IPS DF 6.9 (cell line): ENCODE data around the gene IRF2.

Experiments used
- DNase-seq: peaks from one replicate; pipeline ENCODE4 v3.0.0-alpha.2; 2013; ENCODE audit warnings: low read depth, low spot score
- H3K27ac ChIP-seq: one replicate; pipeline ENCODE4 v1.5.1; 2013; ENCODE audit warnings: low read length, control low read depth
- H3K27me3 ChIP-seq: 2 replicates; pipeline ENCODE4 v1.6.1; 2013; ENCODE audit warnings: mild to moderate bottlenecking, low read length; ENCODE audit not compliant: control insufficient read depth, insufficient read depth
- H3K36me3 ChIP-seq: 2 replicates; pipeline ENCODE4 v1.6.1; 2013; ENCODE audit warnings: low read length; ENCODE audit not compliant: control insufficient read depth, insufficient read depth
- H3K4me1 ChIP-seq: 2 replicates; pipeline ENCODE4 v1.6.1; 2013; ENCODE audit warnings: low read length; ENCODE audit not compliant: control insufficient read depth, insufficient read depth
- H3K4me3 ChIP-seq: 2 replicates; pipeline ENCODE4 v1.5.1; 2013; ENCODE audit warnings: mild to moderate bottlenecking, low read length
- H3K9me3 ChIP-seq: 2 replicates; pipeline ENCODE4 v1.6.1; 2013; ENCODE audit warnings: low read length, inconsistent platforms; ENCODE audit not compliant: control insufficient read depth, insufficient read depth
- WGBS: extraction: QIAGEN DNeasy Blood & Tissue Kit; methylation state at CpG from one replicate; pipeline ENCODE4 v1.1.7; 2013; ENCODE audit warnings: mixed read lengths, missing lambda C conversion rate; ENCODE audit not compliant: insufficient read length, insufficient coverage; 5-methylcytosine and 5-hydroxymethylcytosine counted together

Gene IRF2

DNA sequence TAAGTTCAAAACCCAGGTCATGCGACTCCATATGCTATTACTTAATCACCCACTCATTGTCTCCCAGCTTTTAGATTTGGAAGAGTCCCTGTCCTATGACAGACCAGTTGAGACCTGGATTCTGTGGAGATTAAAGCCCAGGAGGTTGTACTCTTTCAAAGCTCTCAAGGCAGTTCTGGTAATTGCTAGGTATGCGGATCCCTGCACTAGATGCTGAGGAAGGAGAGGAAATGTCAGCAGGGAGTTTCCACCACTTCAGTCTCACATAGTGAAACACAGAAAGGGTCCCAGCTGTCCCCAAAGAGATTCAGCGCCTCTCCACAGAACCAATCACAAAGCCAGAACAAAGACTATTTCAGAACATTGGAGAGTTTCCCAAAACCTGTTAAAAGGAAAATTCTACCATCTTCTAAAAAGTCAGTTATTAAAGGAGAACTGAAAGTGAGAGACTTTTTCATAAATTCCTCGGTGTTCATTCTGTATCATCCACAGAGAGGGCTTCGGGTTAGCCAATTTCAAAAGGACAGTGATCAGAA lies 53.4 kb downstream of the IRF2 start:
- peaks cover 6% of the 10 kb centered on the region for H3K36me3 ChIP-seq
- H3K4me1 ChIP-seq = no peaks in the 10 kb centered on the region
- no peak for DNase-seq

DNA sequence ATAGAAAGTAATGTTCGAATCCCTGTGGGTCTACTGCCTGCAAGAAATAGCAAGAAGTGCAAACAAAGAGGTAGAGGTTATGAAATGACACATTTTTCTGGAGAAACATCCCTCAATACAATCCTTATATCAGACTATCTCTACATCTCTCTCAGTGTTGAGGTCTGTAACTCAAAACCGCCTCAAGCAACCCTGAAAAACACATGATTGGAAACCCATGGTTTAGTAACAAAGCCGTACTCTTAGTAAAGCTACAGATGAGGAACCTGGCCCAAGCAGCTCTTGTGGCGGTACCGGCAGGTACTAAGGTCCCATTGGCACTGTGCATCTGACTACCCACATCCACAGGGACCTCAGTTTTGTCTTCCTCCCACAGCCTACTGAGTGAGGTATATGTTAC lies 53.9 kb downstream of the IRF2 start:
- WGBS = no CpG with 5 or more reads among the region's 5 CpGs
- H3K4me1 ChIP-seq = no peaks in the 10 kb centered on the region
- DNase-seq = no peak
- H3K36me3 ChIP-seq = peaks cover 6% of the 10 kb centered on the region
- no peak overlapping the region for H3K27ac ChIP-seq
- H3K27me3 ChIP-seq = no peaks in the 10 kb centered on the region
- H3K4me3 ChIP-seq = no peak overlapping the region
- no peaks in the 10 kb centered on the region for H3K9me3 ChIP-seq

More for the DNA sequence above, 53.4 kb downstream of the IRF2 start:
- no CpG with 5 or more reads among the region's 5 CpGs for WGBS
- Histone ChIP-seq H3K9me3 (no peaks in the 10 kb centered on the region), H3K4me3 (no peak overlapping the region), H3K27me3 (no peaks in the 10 kb centered on the region), H3K27ac (no peak overlapping the region)

DNA sequence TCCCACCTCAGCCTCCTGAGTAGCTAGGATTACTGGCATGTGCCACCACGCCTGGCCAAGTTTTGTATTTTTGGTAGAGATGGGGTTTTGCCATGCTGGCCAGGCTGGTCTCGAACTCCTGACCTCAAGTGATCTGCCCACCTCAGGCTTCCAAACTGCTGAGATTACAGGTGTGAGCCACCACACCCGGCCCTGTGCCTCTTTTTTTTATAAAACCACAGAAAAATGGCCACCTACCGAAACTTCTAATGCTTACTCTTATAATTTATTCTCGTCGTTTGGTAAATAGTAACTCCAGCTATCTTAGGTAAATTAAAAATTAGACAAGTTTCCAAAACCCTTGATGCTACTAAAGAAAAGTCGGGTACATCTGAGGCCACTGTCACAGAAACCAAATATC lies 54.4 kb downstream of the IRF2 start:
- Histone ChIP-seq H3K4me1 (no peaks in the 10 kb centered on the region), H3K36me3 (peaks cover 7% of the 10 kb centered on the region; the same call in 1 of the 2 replicates), H3K27ac (no peak overlapping the region), H3K27me3 (no peaks in the 10 kb centered on the region), H3K4me3 (no peak overlapping the region), H3K9me3 (no peaks in the 10 kb centered on the region)
- no peak for DNase-seq
- WGBS = no CpG with 5 or more reads among the region's 7 CpGs

DNA sequence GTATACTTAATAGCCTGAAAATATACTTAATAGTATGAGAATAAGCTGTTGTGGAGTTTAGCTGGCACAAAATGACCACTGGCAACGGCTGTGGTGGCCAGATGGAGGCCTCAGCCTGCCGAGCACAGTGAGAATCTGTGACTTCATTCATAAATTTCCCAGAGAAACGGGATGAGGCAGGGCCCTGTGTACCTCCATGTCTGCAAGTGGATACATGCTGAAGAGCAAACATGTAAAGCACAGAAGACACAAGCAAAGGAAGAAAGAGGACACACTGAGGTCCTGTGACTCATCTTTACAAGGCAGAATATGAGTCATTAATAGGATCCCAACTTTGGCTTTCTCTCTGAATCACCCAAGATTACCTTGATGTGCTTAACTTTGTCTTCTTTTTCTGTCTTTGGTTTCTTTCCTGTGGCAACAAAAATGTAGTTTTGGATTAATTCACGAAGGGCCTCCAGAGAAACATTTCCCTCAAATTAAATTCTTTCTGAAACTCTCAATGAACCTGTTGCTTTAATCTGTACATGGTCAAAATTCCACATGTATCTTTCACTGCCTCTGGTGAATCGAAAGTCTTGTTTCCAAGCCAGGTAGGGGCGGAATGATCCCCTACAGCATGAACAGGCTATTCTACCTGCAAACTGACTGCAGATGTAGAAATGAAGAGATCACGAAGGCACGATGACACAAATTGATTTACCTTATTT lies 56.4 kb downstream of the IRF2 start:
- H3K4me1 ChIP-seq = no peaks in the 10 kb centered on the region
- no CpG with 5 or more reads among the region's 8 CpGs for WGBS
- H3K4me3 ChIP-seq = no peak overlapping the region
- no peaks in the 10 kb centered on the region for H3K27me3 ChIP-seq
- no peak overlapping the region for H3K27ac ChIP-seq
- H3K9me3 ChIP-seq = no peaks in the 10 kb centered on the region
- peaks cover 9% of the 10 kb centered on the region; the same call in 1 of the 2 replicates for H3K36me3 ChIP-seq
- DNase-seq = no peak

DNA sequence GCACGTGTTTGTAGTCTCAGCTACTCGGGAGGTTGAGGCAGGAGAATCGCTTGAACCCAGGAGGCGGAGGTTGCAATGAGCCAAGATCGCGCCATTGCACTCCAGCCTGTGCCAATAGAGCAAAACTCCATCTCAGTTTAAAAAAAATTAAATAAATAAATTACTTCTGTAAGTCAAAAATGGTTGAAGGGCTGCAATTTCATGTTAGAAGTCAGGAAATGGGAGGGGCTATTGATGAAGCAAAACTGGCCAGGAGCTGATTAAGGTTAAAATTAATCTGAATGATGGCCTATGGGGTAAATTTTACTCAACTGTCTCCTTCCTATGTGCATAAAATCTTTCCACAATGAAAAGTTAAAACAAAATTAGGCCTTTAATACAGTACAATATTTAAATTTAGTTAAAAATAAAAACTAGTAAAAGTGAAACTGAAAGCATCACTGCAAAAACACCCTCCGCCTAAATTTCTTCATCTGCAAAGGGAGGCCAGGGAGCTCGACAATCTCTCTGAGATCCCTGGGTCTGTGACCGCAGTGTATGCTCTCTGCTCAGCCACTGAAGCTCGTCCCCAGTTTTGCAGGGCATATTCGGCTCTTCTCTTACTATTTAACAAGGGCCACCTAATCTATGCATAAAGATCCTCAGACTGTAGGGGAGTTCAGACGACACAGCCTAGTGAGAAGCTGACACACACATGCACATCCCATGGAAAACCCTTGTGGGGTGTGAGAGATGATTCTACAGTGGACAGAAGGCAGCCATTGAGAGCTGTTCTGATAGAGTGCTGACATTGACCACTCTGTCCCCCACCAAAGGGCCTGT lies 57.2 kb downstream of the IRF2 start:
- Histone ChIP-seq H3K4me1 (no peaks in the 10 kb centered on the region), H3K4me3 (no peak overlapping the region), H3K27ac (no peak overlapping the region), H3K9me3 (no peaks in the 10 kb centered on the region), H3K27me3 (no peaks in the 10 kb centered on the region), H3K36me3 (peaks cover 8% of the 10 kb centered on the region; the same call in 1 of the 2 replicates)
- DNase-seq = no peak
- no CpG with 5 or more reads among the region's 12 CpGs for WGBS

DNA sequence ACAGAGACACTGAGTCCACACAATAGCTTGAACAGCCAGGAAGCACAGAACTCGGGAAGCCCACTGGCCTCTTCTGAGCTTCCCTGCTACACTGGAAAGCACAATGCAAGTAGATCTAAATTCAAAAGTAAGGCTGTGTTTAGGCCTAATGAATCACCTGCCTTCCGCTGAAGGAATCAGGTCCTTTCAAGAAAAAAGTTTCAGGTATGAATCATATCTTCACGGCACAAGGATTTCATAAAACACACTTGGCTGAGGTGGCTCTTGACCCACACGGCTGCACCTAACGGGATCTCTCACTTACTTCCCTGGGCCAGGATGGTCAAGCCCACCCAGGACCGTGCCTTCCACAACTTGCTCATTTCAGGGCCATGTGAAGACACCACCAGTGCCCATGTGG lies 59.3 kb downstream of the IRF2 start:
- Histone ChIP-seq H3K4me1 (no peaks in the 10 kb centered on the region), H3K36me3 (peaks cover 8% of the 10 kb centered on the region; the same call in 1 of the 2 replicates), H3K4me3 (no peak overlapping the region), H3K27ac (no peak overlapping the region), H3K9me3 (no peaks in the 10 kb centered on the region), H3K27me3 (no peaks in the 10 kb centered on the region)
- no CpG with 5 or more reads among the region's 6 CpGs for WGBS
- DNase-seq = no peak

DNA sequence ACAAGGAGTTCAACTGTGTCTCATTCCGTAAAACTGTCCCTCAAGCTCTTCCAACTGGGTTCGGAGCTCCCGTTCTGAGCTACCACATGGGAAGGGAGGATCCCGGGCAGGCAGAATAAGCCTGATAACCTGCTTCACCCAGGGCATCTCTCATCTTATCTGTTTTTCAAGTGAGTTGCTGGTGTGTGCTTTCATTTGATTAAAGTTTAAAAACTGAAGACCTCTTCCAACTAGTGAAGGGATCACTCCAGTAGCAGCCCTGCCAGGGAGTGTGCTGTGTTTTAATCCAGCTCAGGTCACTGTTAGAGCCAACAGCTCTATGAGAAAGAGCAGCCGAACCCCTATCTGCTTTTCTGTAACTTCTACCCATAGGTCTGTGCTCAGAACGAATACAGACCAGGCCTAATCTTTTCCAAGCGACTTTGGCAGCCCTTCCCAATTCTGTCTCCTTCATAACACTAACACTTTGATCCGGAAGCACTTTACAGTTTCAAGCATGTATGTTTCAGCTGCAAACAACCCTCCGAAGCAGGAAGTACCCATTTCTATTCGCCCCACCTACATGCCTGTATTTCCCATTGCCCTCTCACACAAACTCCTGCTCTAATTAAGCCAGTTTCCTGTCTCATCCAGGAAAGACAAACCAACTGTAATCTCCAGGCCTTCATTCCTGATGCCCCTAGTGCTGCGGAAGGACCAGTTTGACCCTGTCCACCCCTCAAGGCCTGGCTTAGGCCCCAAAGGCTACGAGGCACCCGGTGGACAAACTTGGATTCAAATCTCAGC lies 60.9 kb downstream of the IRF2 start:
- DNase-seq = no peak
- no CpG with 5 or more reads among the region's 13 CpGs for WGBS

DNA sequence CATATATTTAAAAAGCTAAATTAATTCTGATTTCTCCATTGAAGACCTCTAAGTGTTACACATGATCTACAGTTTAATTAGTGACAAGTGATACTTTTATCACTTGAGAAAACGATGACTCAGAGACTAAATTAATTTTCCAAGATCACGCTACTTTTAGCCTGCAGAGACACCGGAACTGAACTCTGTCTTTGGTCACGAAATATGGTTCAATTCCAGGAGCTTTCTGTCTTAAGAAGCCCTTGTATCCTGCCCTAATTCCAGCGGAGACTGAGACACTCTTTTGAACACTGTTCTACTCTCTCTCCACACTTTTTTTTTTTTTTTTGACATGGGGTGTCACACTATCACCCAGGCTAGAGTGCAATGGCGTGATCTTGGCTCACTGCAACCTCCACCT lies 63.6 kb downstream of the IRF2 start:
- DNase-seq = no peak
- Histone ChIP-seq H3K4me1 (peaks cover 1% of the 10 kb centered on the region; the same call in 1 of the 2 replicates), H3K9me3 (no peaks in the 10 kb centered on the region)

More for the DNA sequence above, 60.9 kb downstream of the IRF2 start:
- no peaks in the 10 kb centered on the region for H3K27me3 ChIP-seq
- H3K4me3 ChIP-seq = no peak overlapping the region
- peaks cover 8% of the 10 kb centered on the region; the same call in 1 of the 2 replicates for H3K36me3 ChIP-seq
- no peaks in the 10 kb centered on the region for H3K4me1 ChIP-seq
- no peak overlapping the region for H3K27ac ChIP-seq
- no peaks in the 10 kb centered on the region for H3K9me3 ChIP-seq

DNA sequence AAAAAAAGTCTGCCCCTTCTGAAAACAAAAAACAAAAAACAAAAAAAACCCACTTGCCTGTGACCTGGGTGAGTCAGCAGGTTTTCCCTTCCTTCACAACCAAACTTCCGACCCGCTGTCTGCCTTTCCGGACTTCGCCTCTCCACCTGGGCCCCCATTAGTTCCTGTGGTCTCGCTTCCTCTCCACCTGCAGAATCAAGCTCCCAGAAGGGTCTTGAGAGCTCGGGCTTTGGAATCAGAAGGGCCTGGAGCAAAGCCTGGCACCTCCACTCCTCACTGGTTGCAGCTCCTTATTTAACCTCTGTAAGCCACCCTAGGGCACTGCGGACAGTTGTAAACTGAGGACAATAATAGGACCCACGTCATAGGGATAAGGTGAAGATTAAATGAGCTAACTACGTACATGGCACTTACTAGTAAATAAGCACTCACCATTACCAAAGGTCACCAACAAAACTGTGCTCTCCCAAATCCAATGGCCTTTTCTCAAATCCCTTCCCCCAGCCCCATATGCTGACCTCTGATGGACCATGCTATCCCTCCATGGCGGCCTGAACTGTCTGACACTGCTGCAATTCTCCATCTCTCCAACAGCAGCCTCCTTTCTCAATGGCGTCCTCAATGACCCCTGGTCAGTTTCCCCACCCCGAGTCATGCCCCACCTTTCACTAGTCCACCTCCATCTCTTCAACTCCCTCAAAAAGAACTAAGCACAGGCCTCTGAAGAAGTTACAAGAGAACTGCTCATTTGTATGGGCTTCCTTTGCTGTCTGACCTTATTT lies 64.2 kb downstream of the IRF2 start:
- no peak overlapping the region for H3K27ac ChIP-seq
- no peaks in the 10 kb centered on the region for H3K27me3 ChIP-seq
- no CpG with 5 or more reads among the region's 12 CpGs for WGBS
- DNase-seq = no peak
- no peak overlapping the region for H3K4me3 ChIP-seq
- H3K9me3 ChIP-seq = no peaks in the 10 kb centered on the region
- H3K36me3 ChIP-seq = peaks cover 5% of the 10 kb centered on the region; the same call in 1 of the 2 replicates
- peaks cover 1% of the 10 kb centered on the region; the same call in 1 of the 2 replicates for H3K4me1 ChIP-seq

More for the DNA sequence above, 63.6 kb downstream of the IRF2 start:
- H3K27me3 ChIP-seq = no peaks in the 10 kb centered on the region
- H3K4me3 ChIP-seq = no peak overlapping the region
- no CpG with 5 or more reads among the region's 6 CpGs for WGBS
- no peak overlapping the region for H3K27ac ChIP-seq
- peaks cover 8% of the 10 kb centered on the region; the same call in 1 of the 2 replicates for H3K36me3 ChIP-seq
